GM21619 (cell line): Measurements from ENCODE around the gene TMEM108.
A peak's percentile ranks its signal among the peaks of the same experiment; 100 is the strongest.

Source experiments
- ATAC-seq: cut with Tn5 transposase; IDR thresholded peaks from one replicate; pipeline ENCODE4 v1.9.1; 2021; ENCODE audit not compliant: unreplicated experiment

TMEM108 gene

GRCh38 chr3:133211449-133211848 lies 173.3 kb downstream of the TMEM108 start:
- peak; percentile 98 for ATAC-seq

- no peak for ATAC-seq
Measured at GRCh38 chr3:133211856-133212255, 173.7 kb downstream of the TMEM108 start.

GRCh38 chr3:133213937-133214336 lies 175.7 kb downstream of the TMEM108 start:
- ATAC-seq = no peak

- no peak for ATAC-seq
Measured at GRCh38 chr3:133227813-133228212, 189.6 kb downstream of the TMEM108 start.

- no peak for ATAC-seq
Measured at GRCh38 chr3:133230195-133230594, 192.0 kb downstream of the TMEM108 start.

GRCh38 chr3:133236901-133237300 lies 198.7 kb downstream of the TMEM108 start:
- no peak for ATAC-seq

- no peak for ATAC-seq
Measured at GRCh38 chr3:133237380-133237779, 199.2 kb downstream of the TMEM108 start.

- ATAC-seq = no peak
Measured at GRCh38 chr3:133238015-133238414, 199.8 kb downstream of the TMEM108 start.

- no peak for ATAC-seq
Measured at GRCh38 chr3:133246119-133246518, 207.9 kb downstream of the TMEM108 start.

- no peak for ATAC-seq
Measured at GRCh38 chr3:133246773-133247172, 208.6 kb downstream of the TMEM108 start.

GRCh38 chr3:133248389-133248788 lies 210.2 kb downstream of the TMEM108 start:
- no peak for ATAC-seq

GRCh38 chr3:133249490-133249889 lies 211.3 kb downstream of the TMEM108 start:
- no peak for ATAC-seq

GRCh38 chr3:133254151-133254550 lies 216.0 kb downstream of the TMEM108 start:
- no peak for ATAC-seq

- ATAC-seq = no peak
Measured at GRCh38 chr3:133254716-133255115, 216.5 kb downstream of the TMEM108 start.

GRCh38 chr3:133256787-133257483 lies 218.7 kb downstream of the TMEM108 start:
- ATAC-seq = peak; percentile 80

- ATAC-seq = no peak
Measured at GRCh38 chr3:133258358-133258757, 220.2 kb downstream of the TMEM108 start.

- ATAC-seq = no peak
Measured at GRCh38 chr3:133259767-133260166, 221.6 kb downstream of the TMEM108 start.

GRCh38 chr3:133262333-133262732 lies 224.1 kb downstream of the TMEM108 start:
- no peak for ATAC-seq

- ATAC-seq = no peak
Measured at GRCh38 chr3:133264920-133265319, 226.7 kb downstream of the TMEM108 start.

GRCh38 chr3:133268726-133269134 lies 230.5 kb downstream of the TMEM108 start:
- ATAC-seq = no peak

- ATAC-seq = no peak
Measured at GRCh38 chr3:133269393-133269792, 231.2 kb downstream of the TMEM108 start.

- no peak for ATAC-seq
Measured at GRCh38 chr3:133270631-133271030, 232.4 kb downstream of the TMEM108 start.

GRCh38 chr3:133271042-133271441 lies 232.9 kb downstream of the TMEM108 start:
- no peak for ATAC-seq
